22Rv1 (cell line): Measurements from ENCODE around the gene TRAK1.

Source experiments
- CTCF ChIP-seq: fragments of 450-650 bp; IDR thresholded peaks from 2 replicates; pipeline ENCODE4 v1.5.1; 2017; ENCODE audit warnings: mild to moderate bottlenecking
- ZFX ChIP-seq: fragments of 450-650 bp; IDR thresholded peaks from 2 replicates; pipeline ENCODE4 v1.6.1; 2017; ENCODE audit warnings: antibody characterized with exemption, borderline replicate concordance

GRCh38 chr3:42159147-42159546 lies 68.0 kb downstream of the TRAK1 start:
- no peak for TF ChIP-seq CTCF
- TF ChIP-seq ZFX, result no peak
